HCT116 (cell line): ENCODE results near the gene PACS2.

Experiments used
- MAX ChIP-seq: IDR thresholded peaks from 2 replicates; pipeline ENCODE4 v1.6.1; 2012
- POLR2A ChIP-seq: IDR thresholded peaks from 2 replicates; pipeline ENCODE4 v1.7.0; 2011; ENCODE audit warnings: borderline replicate concordance; ENCODE audit not compliant: insufficient read depth, insufficient read length; ENCODE audit errors: extremely low read depth
- POLR2AphosphoS5 ChIP-seq: IDR thresholded peaks from 2 replicates; pipeline ENCODE4 v1.6.1; 2011; ENCODE audit warnings: mild to moderate bottlenecking, low read depth, low read length, moderate library complexity
- RAD21 ChIP-seq: IDR thresholded peaks from 2 replicates; pipeline ENCODE4 v1.6.1; 2012; ENCODE audit warnings: low read depth, mild to moderate bottlenecking
- ZFX ChIP-seq: fragments of 450-650 bp; IDR thresholded peaks from 2 replicates; pipeline ENCODE4 v1.6.1; 2017
- TF ChIP-seq, protein P1 (sequence below), 3 experiments: fragments of 200-600 bp in 1 of 3; sonication (generic) in 1 of 3; IDR thresholded peaks in 2 of 3; conservative IDR thresholded peaks in 1 of 3; 2 replicates each; pipeline ENCODE4 v1.5.1; 2012 to 2017; ENCODE audit warnings: low read depth in 2 of 3, low read length in 2 of 3, antibody characterized with exemption in 1 of 3, borderline replicate concordance in 1 of 3, control low read depth in 1 of 3, mild to moderate bottlenecking in 1 of 3, mixed read lengths in 1 of 3, mixed run types in 1 of 3, moderate library complexity in 1 of 3; ENCODE audit not compliant: insufficient read depth in 1 of 3
- TF ChIP-seq, protein P2 (sequence below): IDR thresholded peaks from 2 replicates; pipeline ENCODE4 v1.6.1; 2011; ENCODE audit warnings: mild to moderate bottlenecking, low read length, moderate library complexity; ENCODE audit not compliant: insufficient replicate concordance; ENCODE audit errors: extremely low read depth

- TF ChIP-seq MAX, result no peak
- no peak for TF ChIP-seq POLR2AphosphoS5
- TF ChIP-seq, protein P1, sequence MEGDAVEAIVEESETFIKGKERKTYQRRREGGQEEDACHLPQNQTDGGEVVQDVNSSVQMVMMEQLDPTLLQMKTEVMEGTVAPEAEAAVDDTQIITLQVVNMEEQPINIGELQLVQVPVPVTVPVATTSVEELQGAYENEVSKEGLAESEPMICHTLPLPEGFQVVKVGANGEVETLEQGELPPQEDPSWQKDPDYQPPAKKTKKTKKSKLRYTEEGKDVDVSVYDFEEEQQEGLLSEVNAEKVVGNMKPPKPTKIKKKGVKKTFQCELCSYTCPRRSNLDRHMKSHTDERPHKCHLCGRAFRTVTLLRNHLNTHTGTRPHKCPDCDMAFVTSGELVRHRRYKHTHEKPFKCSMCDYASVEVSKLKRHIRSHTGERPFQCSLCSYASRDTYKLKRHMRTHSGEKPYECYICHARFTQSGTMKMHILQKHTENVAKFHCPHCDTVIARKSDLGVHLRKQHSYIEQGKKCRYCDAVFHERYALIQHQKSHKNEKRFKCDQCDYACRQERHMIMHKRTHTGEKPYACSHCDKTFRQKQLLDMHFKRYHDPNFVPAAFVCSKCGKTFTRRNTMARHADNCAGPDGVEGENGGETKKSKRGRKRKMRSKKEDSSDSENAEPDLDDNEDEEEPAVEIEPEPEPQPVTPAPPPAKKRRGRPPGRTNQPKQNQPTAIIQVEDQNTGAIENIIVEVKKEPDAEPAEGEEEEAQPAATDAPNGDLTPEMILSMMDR (IDR thresholded peaks at IDR 0.05 in 2 of 3, conservative IDR thresholded peaks at IDR 0.05 in 1 of 3; ENCODE audit: borderline replicate concordance in 1 of 3, insufficient read depth in 1 of 3, low read depth in 2 of 3, low read length in 2 of 3), result no peak
- TF ChIP-seq RAD21, result no peak
- no peak for TF ChIP-seq POLR2A
- no peak for TF ChIP-seq ZFX
- TF ChIP-seq, protein P2, sequence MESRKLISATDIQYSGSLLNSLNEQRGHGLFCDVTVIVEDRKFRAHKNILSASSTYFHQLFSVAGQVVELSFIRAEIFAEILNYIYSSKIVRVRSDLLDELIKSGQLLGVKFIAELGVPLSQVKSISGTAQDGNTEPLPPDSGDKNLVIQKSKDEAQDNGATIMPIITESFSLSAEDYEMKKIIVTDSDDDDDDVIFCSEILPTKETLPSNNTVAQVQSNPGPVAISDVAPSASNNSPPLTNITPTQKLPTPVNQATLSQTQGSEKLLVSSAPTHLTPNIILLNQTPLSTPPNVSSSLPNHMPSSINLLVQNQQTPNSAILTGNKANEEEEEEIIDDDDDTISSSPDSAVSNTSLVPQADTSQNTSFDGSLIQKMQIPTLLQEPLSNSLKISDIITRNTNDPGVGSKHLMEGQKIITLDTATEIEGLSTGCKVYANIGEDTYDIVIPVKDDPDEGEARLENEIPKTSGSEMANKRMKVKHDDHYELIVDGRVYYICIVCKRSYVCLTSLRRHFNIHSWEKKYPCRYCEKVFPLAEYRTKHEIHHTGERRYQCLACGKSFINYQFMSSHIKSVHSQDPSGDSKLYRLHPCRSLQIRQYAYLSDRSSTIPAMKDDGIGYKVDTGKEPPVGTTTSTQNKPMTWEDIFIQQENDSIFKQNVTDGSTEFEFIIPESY, result no peak
Observed at GRCh38 chr14:105423488-105424195, 109.1 kb downstream of the PACS2 start.
